Ascending aorta (tissue), 2 donors: ENCODE measurements around the gene CFAP77. TPM values are rescaled to one million over a fixed set of nuclear protein-coding genes. Genes with fewer than 3 reads are reported as not detected.

ENCODE experiments used
- DNase-seq, 2 donors: peaks; one replicate each; pipeline ENCODE4 v3.0.0-alpha.2; 2019; ENCODE audit warnings: low spot score in 2 of 2
- H3K27ac ChIP-seq, 2 donors: fragments of 200-600 bp; sonication (generic); one replicate each; pipeline ENCODE4 v1.5.1; 2016 to 2017; ENCODE audit warnings: mild to moderate bottlenecking in 1 of 2
- H3K27me3 ChIP-seq: fragments of 200-600 bp; sonication (generic); one replicate; pipeline ENCODE4 v1.5.1; 2017
- H3K36me3 ChIP-seq, 2 donors: fragments of 200-600 bp; sonication (generic); one replicate each; pipeline ENCODE4 v1.5.1; 2016
- H3K4me1 ChIP-seq, 2 donors: fragments of 200-600 bp; sonication (generic); one replicate each; pipeline ENCODE4 v1.5.1; 2016 to 2017; ENCODE audit warnings: mild to moderate bottlenecking in 1 of 2
- H3K4me3 ChIP-seq, 2 donors: fragments of 200-600 bp; sonication (generic); one replicate each; pipeline ENCODE4 v1.5.1; 2016 to 2017; ENCODE audit warnings: mild to moderate bottlenecking in 1 of 2
- H3K9me3 ChIP-seq, 2 donors: fragments of 200-600 bp; sonication (generic); one replicate each; pipeline ENCODE4 v1.5.1; 2016
- CTCF ChIP-seq, 3 experiments: fragments of 200-600 bp in 2 of 3; fragments of 450-650 bp in 1 of 3; sonication (generic) in 2 of 3; IDR thresholded peaks; one replicate each; pipeline ENCODE4 v1.5.1; 2016 to 2019; ENCODE audit warnings: antibody characterized with exemption in 3 of 3, mild to moderate bottlenecking in 1 of 3, moderate library complexity in 1 of 3
- intact Hi-C: fragments of 100-400 bp; cut with DNase I; formaldehyde crosslinking; loops from one replicate; pipeline ENCODE4 v1.15.1; 2023
- total RNA-seq: library from RNA; depleted of rRNA; stranded (reverse); fragments of >200 nt; gene quantifications from one replicate; pipeline ENCODE4 v1.1.0, GENCODE V29; 2016

The CFAP77 gene
- total RNA-seq, 1 donor from 2014 or later, result not detected

- H3K4me3 ChIP-seq, result peak within 1 kb of the TSS; percentile 42 to 51
- intact Hi-C loops, result no loop called here
- peaks cover 45% of the 10 kb centered on the region for H3K27me3 ChIP-seq
- DNase-seq, result no peak
- no peaks in the 10 kb centered on the region for H3K36me3 ChIP-seq
- no peak within 1 kb of the TSS for H3K27ac ChIP-seq
- TF ChIP-seq CTCF (IDR thresholded peaks at IDR 0.05), result no peak
- no peaks in the 10 kb centered on the region for H3K4me1 ChIP-seq
- H3K9me3 ChIP-seq, result no peaks in the 10 kb centered on the region
These were observed 172.3 kb downstream of the CFAP77 start, which contains the start of gene BARHL1 for GRCh38 chr9:132582276-132582785. Gene BARHL1, plus strand, starts transcription at chr9:132582606. Its CDS starts 192 bp downstream, at chr9:132582798.

GRCh38 chr9:132582786-132583583 is 173.0 kb downstream of the CFAP77 start:
- Histone ChIP-seq H3K4me3 (no peak overlapping the region), H3K9me3 (no peaks in the 10 kb centered on the region), H3K4me1 (no peaks in the 10 kb centered on the region), H3K27me3 (peaks cover 50% of the 10 kb centered on the region), H3K27ac (no peak overlapping the region), H3K36me3 (no peaks in the 10 kb centered on the region)
- no peak for DNase-seq
- intact Hi-C loops, result no loop called here
- no peak for TF ChIP-seq CTCF (IDR thresholded peaks at IDR 0.05)

GRCh38 chr9:132583584-132584304 is 173.7 kb downstream of the CFAP77 start:
- Histone ChIP-seq H3K4me1 (no peaks in the 10 kb centered on the region), H3K4me3 (no peak overlapping the region), H3K36me3 (no peaks in the 10 kb centered on the region), H3K27ac (no peak overlapping the region), H3K27me3 (peaks cover 55% of the 10 kb centered on the region), H3K9me3 (no peaks in the 10 kb centered on the region)
- DNase-seq, result no peak
- no peak for TF ChIP-seq CTCF (IDR thresholded peaks at IDR 0.05)
- intact Hi-C loops, result no loop called here

- Histone ChIP-seq H3K36me3 (no peaks in the 10 kb centered on the region), H3K27ac (no peak overlapping the region), H3K4me1 (no peaks in the 10 kb centered on the region), H3K27me3 (peaks cover 54% of the 10 kb centered on the region), H3K9me3 (no peaks in the 10 kb centered on the region), H3K4me3 (no peak overlapping the region)
- no peak for DNase-seq
- intact Hi-C loops, result no loop called here
- TF ChIP-seq CTCF (IDR thresholded peaks at IDR 0.05), result no peak
These were observed 174.9 kb downstream of the CFAP77 start for GRCh38 chr9:132584601-132585560.
